Ectodermal cell (in vitro differentiated cells): Measurements from ENCODE around the gene LCN15. TPM values are rescaled to one million over a fixed set of nuclear protein-coding genes. Genes with fewer than 3 reads are reported as not detected.

Experiments
- H3K27ac ChIP-seq: 2 replicates; pipeline ENCODE4 v1.7.0; 2013; ENCODE audit warnings: mild to moderate bottlenecking, low read depth, low read length; ENCODE audit not compliant: insufficient read depth, poor library complexity, severe bottlenecking
- H3K27me3 ChIP-seq: 2 replicates; pipeline ENCODE4 v1.7.0; 2013; ENCODE audit warnings: mild to moderate bottlenecking, low read length; ENCODE audit not compliant: insufficient read depth, control insufficient read depth, poor library complexity, severe bottlenecking
- H3K36me3 ChIP-seq: one replicate; pipeline ENCODE4 v1.7.0; 2013; ENCODE audit warnings: low read length; ENCODE audit not compliant: control insufficient read depth, insufficient read depth
- H3K4me1 ChIP-seq: one replicate; pipeline ENCODE4 v1.7.0; 2013; ENCODE audit warnings: low read length; ENCODE audit not compliant: control insufficient read depth, insufficient read depth
- H3K4me3 ChIP-seq: 2 replicates; pipeline ENCODE4 v1.7.0; 2013; ENCODE audit warnings: low read depth, low read length, control low read depth; ENCODE audit not compliant: insufficient read depth
- H3K9me3 ChIP-seq: 2 replicates; pipeline ENCODE4 v1.7.0; 2013; ENCODE audit warnings: mild to moderate bottlenecking, low read length, moderate library complexity; ENCODE audit not compliant: control insufficient read depth
- WGBS, 2 experiments: methylation state at CpG; one replicate each; pipeline ENCODE4 v1.1.7; 2013; ENCODE audit warnings: missing lambda C conversion rate in 2 of 2; 5-methylcytosine and 5-hydroxymethylcytosine counted together
- polyA plus RNA-seq, 4 experiments: library from polyadenylated mRNA; stranded (reverse); fragments of 50-300 nt; gene quantifications; one replicate each; pipeline ENCODE4 v1.2.3, GENCODE V29; 2013

Gene LCN15
- not detected for polyA plus RNA-seq (2013, experiment 1 of 4)
- 0.09 TPM for polyA plus RNA-seq (2013, experiment 2 of 4)
- not detected for polyA plus RNA-seq (2013, experiment 3 of 4)
- 0.24 TPM for polyA plus RNA-seq (2013, experiment 4 of 4)

GRCh38 chr9:136764301-136764891, at the start of gene LCN15:
Gene LCN15 (minus strand): TSS chr9:136764518. CDS start chr9:136764488, 30 bp downstream.
- Histone ChIP-seq H3K27me3 (peaks cover 5% of the 10 kb centered on the region), H3K4me3 (no peak within 1 kb of the TSS), H3K36me3 (no peaks in the 10 kb centered on the region), H3K27ac (no peak within 1 kb of the TSS), H3K4me1 (peaks cover 5% of the 10 kb centered on the region), H3K9me3 (no peaks in the 10 kb centered on the region)
- WGBS, 2 experiments = 85 to 86% methylated on average over 14 of the region's 14 CpGs

- no peaks in the 10 kb centered on the region for H3K9me3 ChIP-seq
- peaks cover 13% of the 10 kb centered on the region for H3K36me3 ChIP-seq
- peaks cover 15% of the 10 kb centered on the region for H3K4me1 ChIP-seq
- H3K4me3 ChIP-seq = peak overlapping the region; percentile 93
- no peaks in the 10 kb centered on the region for H3K27me3 ChIP-seq
- H3K27ac ChIP-seq = no peak overlapping the region
- WGBS, 2 experiments = 6 to 7% methylated on average over 14 of the region's 14 CpGs
Observed at GRCh38 chr9:136808806-136809158, 44.5 kb upstream of the LCN15 start.

GRCh38 chr9:136808075-136808805, 43.9 kb upstream of the LCN15 start:
- Histone ChIP-seq H3K27ac (no peak overlapping the region), H3K27me3 (no peaks in the 10 kb centered on the region), H3K4me1 (peaks cover 15% of the 10 kb centered on the region), H3K4me3 (peak overlapping the region; percentile 93), H3K9me3 (no peaks in the 10 kb centered on the region), H3K36me3 (peaks cover 13% of the 10 kb centered on the region)
- 0% methylated on average over 93 of the region's 93 CpGs for WGBS, 2 experiments

GRCh38 chr9:136807281-136808074, 43.2 kb upstream of the LCN15 start, which contains the start of gene RABL6:
Gene RABL6 (plus strand): TSS chr9:136807948. CDS start chr9:136808197, 249 bp downstream.
- peak within 1 kb of the TSS; percentile 93 for H3K4me3 ChIP-seq
- H3K4me1 ChIP-seq = peaks cover 15% of the 10 kb centered on the region
- H3K9me3 ChIP-seq = no peaks in the 10 kb centered on the region
- peaks cover 7% of the 10 kb centered on the region for H3K36me3 ChIP-seq
- WGBS, 2 experiments = 1 to 2% methylated on average over 96 of the region's 96 CpGs
- no peaks in the 10 kb centered on the region for H3K27me3 ChIP-seq
- no peak within 1 kb of the TSS for H3K27ac ChIP-seq

- 86 to 87% methylated on average over 25 of the region's 25 CpGs for WGBS, 2 experiments
- no peak overlapping the region for H3K27ac ChIP-seq
- H3K4me1 ChIP-seq = peaks cover 15% of the 10 kb centered on the region
- peaks cover 4% of the 10 kb centered on the region for H3K27me3 ChIP-seq
- H3K36me3 ChIP-seq = peaks cover 2% of the 10 kb centered on the region
- H3K4me3 ChIP-seq = peak overlapping the region; percentile 93
- no peaks in the 10 kb centered on the region for H3K9me3 ChIP-seq
Observed at GRCh38 chr9:136806631-136807201, 42.4 kb upstream of the LCN15 start.

GRCh38 chr9:136806067-136806466, 41.7 kb upstream of the LCN15 start:
- WGBS, 2 experiments = 94 to 97% methylated on average over 10 of the region's 10 CpGs
- no peaks in the 10 kb centered on the region for H3K9me3 ChIP-seq
- H3K36me3 ChIP-seq = no peaks in the 10 kb centered on the region
- H3K4me1 ChIP-seq = peaks cover 20% of the 10 kb centered on the region
- H3K27ac ChIP-seq = no peak overlapping the region
- H3K4me3 ChIP-seq = no peak overlapping the region
- peaks cover 4% of the 10 kb centered on the region for H3K27me3 ChIP-seq

- Histone ChIP-seq H3K4me3 (no peak overlapping the region), H3K4me1 (peaks cover 18% of the 10 kb centered on the region), H3K27ac (no peak overlapping the region), H3K36me3 (no peaks in the 10 kb centered on the region), H3K9me3 (no peaks in the 10 kb centered on the region), H3K27me3 (peaks cover 4% of the 10 kb centered on the region)
- 93 to 94% methylated on average over 12 of the region's 12 CpGs for WGBS, 2 experiments
Observed at GRCh38 chr9:136805207-136805740, 41.0 kb upstream of the LCN15 start.

- Histone ChIP-seq H3K36me3 (no peaks in the 10 kb centered on the region), H3K4me1 (peaks cover 14% of the 10 kb centered on the region), H3K4me3 (no peak overlapping the region), H3K9me3 (no peaks in the 10 kb centered on the region), H3K27ac (no peak overlapping the region), H3K27me3 (peaks cover 7% of the 10 kb centered on the region)
- 94 to 95% methylated on average over 20 of the region's 20 CpGs for WGBS, 2 experiments
Observed at GRCh38 chr9:136804509-136805206, 40.3 kb upstream of the LCN15 start.
